Breast epithelium (tissue), 4 donors: Measurements from ENCODE around the gene PRR12. TPM values are rescaled to one million over a fixed set of nuclear protein-coding genes. Genes with fewer than 3 reads are reported as not detected.

Experiments
- DNase-seq, 2 donors: peaks; one replicate each; pipeline ENCODE4 v3.0.0-alpha.2; 2019; ENCODE audit warnings: low spot score in 2 of 2
- H3K27ac ChIP-seq, 2 donors: fragments of 200-600 bp; sonication (generic) in 1 of 2; one replicate each; pipeline ENCODE4 v1.5.1; 2016 to 2019; ENCODE audit warnings: mild to moderate bottlenecking in 1 of 2
- H3K27me3 ChIP-seq, 2 donors: fragments of 200-600 bp; sonication (generic) in 1 of 2; one replicate each; pipeline versions ENCODE4 v1.5.1 to v1.6.0; 2017 to 2019; ENCODE audit warnings: control low read depth in 1 of 2, mild to moderate bottlenecking in 1 of 2
- H3K36me3 ChIP-seq: fragments of 200-600 bp; one replicate; pipeline ENCODE4 v1.5.1; 2019
- H3K4me1 ChIP-seq, 2 donors: fragments of 200-600 bp; sonication (generic); one replicate each; pipeline ENCODE4 v1.5.1; 2016 to 2019; ENCODE audit warnings: control low read depth in 1 of 2
- H3K4me3 ChIP-seq, 3 donors: fragments of 200-600 bp; sonication (generic); 1 replicate in 2 of 3; 2 replicates in 1 of 3; pipeline ENCODE4 v1.5.1; 2016 to 2019; ENCODE audit warnings: mild to moderate bottlenecking in 3 of 3, moderate library complexity in 2 of 3
- H3K9me3 ChIP-seq, 2 donors: fragments of 200-600 bp; sonication (generic) in 1 of 2; one replicate each; pipeline ENCODE4 v1.5.1; 2016 to 2019; ENCODE audit warnings: control low read depth in 1 of 2
- POLR2A ChIP-seq: fragments of 450-650 bp; IDR thresholded peaks from one replicate; pipeline ENCODE4 v1.6.1; 2016; ENCODE audit warnings: antibody characterized with exemption, mild to moderate bottlenecking, moderate library complexity
- POLR2AphosphoS5 ChIP-seq, 3 donors: sonication (generic); formaldehyde crosslinking; IDR thresholded peaks; one replicate each; pipeline ENCODE4 v1.6.1; 2017; ENCODE audit warnings: antibody characterized with exemption in 3 of 3
- intact Hi-C: fragments of 100-400 bp; cut with DNase I; formaldehyde crosslinking; loops from one replicate; pipeline ENCODE4 v1.15.1; 2023; ENCODE audit warnings: low total_unique reads
- total RNA-seq, 3 donors: library from RNA; depleted of rRNA; stranded (reverse); fragments of >200 nt; gene quantifications; one replicate each; pipeline ENCODE4 v1.1.0, GENCODE V29; 2016
- TF ChIP-seq, protein P1 (sequence below), 3 donors: fragments of 450-650 bp; IDR thresholded peaks; one replicate each; pipeline ENCODE4 v1.5.1; 2016 to 2017; ENCODE audit warnings: antibody characterized with exemption in 3 of 3, mild to moderate bottlenecking in 3 of 3, moderate library complexity in 3 of 3

Gene PRR12
- 1 to 10 TPM; 6.2 to 8.8 (median 6.3) TPM for total RNA-seq

GRCh38 chr19:49590971-49591730, at the start of gene PRR12:
Gene PRR12 (plus strand): TSS chr19:49591182. CDS start chr19:49591655, 473 bp downstream.
- H3K4me1 ChIP-seq, result peaks cover 4 to 6% of the 10 kb centered on the region in 2 donors
- intact Hi-C loops, result no loop called here

GRCh38 chr19:49541914-49542313, 49.1 kb upstream of the PRR12 start:
- no peaks in the 10 kb centered on the region for H3K36me3 ChIP-seq
- H3K9me3 ChIP-seq, result no peaks in the 10 kb centered on the region
- intact Hi-C loops, result no loop called here

More at GRCh38 chr19:49590971-49591730, at the start of gene PRR12:
- DNase-seq, result peak in 1 of 2 donors; percentile 49
- Histone ChIP-seq H3K4me3 (peak within 1 kb of the TSS; percentile 67 to 93 (median 77)), H3K36me3 (peaks cover 5% of the 10 kb centered on the region), H3K27ac (peak within 1 kb of the TSS; percentile 81 to 93), H3K27me3 (no peaks in the 10 kb centered on the region), H3K9me3 (no peaks in the 10 kb centered on the region)
- TF ChIP-seq POLR2AphosphoS5 (IDR thresholded peaks at IDR 0.05) (no peak), POLR2A (no peak)
- TF ChIP-seq, protein P1, sequence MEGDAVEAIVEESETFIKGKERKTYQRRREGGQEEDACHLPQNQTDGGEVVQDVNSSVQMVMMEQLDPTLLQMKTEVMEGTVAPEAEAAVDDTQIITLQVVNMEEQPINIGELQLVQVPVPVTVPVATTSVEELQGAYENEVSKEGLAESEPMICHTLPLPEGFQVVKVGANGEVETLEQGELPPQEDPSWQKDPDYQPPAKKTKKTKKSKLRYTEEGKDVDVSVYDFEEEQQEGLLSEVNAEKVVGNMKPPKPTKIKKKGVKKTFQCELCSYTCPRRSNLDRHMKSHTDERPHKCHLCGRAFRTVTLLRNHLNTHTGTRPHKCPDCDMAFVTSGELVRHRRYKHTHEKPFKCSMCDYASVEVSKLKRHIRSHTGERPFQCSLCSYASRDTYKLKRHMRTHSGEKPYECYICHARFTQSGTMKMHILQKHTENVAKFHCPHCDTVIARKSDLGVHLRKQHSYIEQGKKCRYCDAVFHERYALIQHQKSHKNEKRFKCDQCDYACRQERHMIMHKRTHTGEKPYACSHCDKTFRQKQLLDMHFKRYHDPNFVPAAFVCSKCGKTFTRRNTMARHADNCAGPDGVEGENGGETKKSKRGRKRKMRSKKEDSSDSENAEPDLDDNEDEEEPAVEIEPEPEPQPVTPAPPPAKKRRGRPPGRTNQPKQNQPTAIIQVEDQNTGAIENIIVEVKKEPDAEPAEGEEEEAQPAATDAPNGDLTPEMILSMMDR (IDR thresholded peaks at IDR 0.05), result no peak

GRCh38 chr19:49542446-49542845, 48.5 kb upstream of the PRR12 start:
- DNase-seq, result no peak
- intact Hi-C loops, result no loop called here

More at GRCh38 chr19:49541914-49542313, 49.1 kb upstream of the PRR12 start:
- Histone ChIP-seq H3K4me3 (no peak overlapping the region), H3K27ac (no peak overlapping the region), H3K27me3 (no peaks in the 10 kb centered on the region), H3K4me1 (no peaks in the 10 kb centered on the region)
- no peak for TF ChIP-seq POLR2AphosphoS5 (IDR thresholded peaks at IDR 0.05)
- TF ChIP-seq, protein P1 (IDR thresholded peaks at IDR 0.05), result no peak
- no peak for TF ChIP-seq POLR2A
- no peak for DNase-seq

DNA sequence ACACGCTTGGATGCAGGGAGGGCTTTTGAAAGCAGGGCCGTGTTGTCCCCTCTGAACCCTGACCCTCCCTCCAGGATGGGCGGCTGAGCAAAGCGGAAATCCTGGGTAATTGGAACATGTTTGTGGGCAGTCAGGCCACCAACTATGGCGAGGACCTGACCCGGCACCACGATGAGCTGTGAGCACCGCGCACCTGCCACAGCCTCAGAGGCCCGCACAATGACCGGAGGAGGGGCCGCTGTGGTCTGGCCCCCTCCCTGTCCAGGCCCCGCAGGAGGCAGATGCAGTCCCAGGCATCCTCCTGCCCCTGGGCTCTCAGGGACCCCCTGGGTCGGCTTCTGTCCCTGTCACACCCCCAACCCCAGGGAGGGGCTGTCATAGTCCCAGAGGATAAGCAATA, 48.0 kb upstream of the PRR12 start:
- H3K4me1 ChIP-seq, result no peaks in the 10 kb centered on the region
- DNase-seq, result no peak
- no peaks in the 10 kb centered on the region for H3K36me3 ChIP-seq
- H3K27me3 ChIP-seq, result no peaks in the 10 kb centered on the region
- TF ChIP-seq POLR2A, result no peak
- TF ChIP-seq, protein P1 (IDR thresholded peaks at IDR 0.05), result no peak
- intact Hi-C loops, result no loop called here
- H3K9me3 ChIP-seq, result no peaks in the 10 kb centered on the region
- no peak overlapping the region for H3K4me3 ChIP-seq
- no peak overlapping the region for H3K27ac ChIP-seq

More at GRCh38 chr19:49542446-49542845, 48.5 kb upstream of the PRR12 start:
- Histone ChIP-seq H3K27ac (no peak overlapping the region), H3K9me3 (no peaks in the 10 kb centered on the region), H3K36me3 (no peaks in the 10 kb centered on the region), H3K4me3 (no peak overlapping the region), H3K27me3 (no peaks in the 10 kb centered on the region), H3K4me1 (no peaks in the 10 kb centered on the region)
- TF ChIP-seq POLR2A (no peak), POLR2AphosphoS5 (IDR thresholded peaks at IDR 0.05) (no peak)
- TF ChIP-seq, protein P1 (IDR thresholded peaks at IDR 0.05), result no peak

- H3K4me1 ChIP-seq, result no peaks in the 10 kb centered on the region
- TF ChIP-seq, protein P1 (IDR thresholded peaks at IDR 0.05), result no peak
- TF ChIP-seq POLR2AphosphoS5 (IDR thresholded peaks at IDR 0.05) (no peak), POLR2A (no peak)
- H3K27ac ChIP-seq, result no peak overlapping the region
- no peak overlapping the region for H3K4me3 ChIP-seq
- no peaks in the 10 kb centered on the region for H3K36me3 ChIP-seq
- no peaks in the 10 kb centered on the region for H3K9me3 ChIP-seq
- intact Hi-C loops, result no loop called here
- DNase-seq, result no peak
- H3K27me3 ChIP-seq, result no peaks in the 10 kb centered on the region
Measured at GRCh38 chr19:49544154-49544553, 46.8 kb upstream of the PRR12 start.
